HG02763 (cell line): Measurements from ENCODE around the gene MAN1C1.

Source experiments
- ATAC-seq: cut with Tn5 transposase; IDR thresholded peaks from one replicate; pipeline ENCODE4 v1.9.1; 2021; ENCODE audit warnings: mild to moderate bottlenecking, moderate library complexity; ENCODE audit not compliant: unreplicated experiment

MAN1C1 gene

DNA sequence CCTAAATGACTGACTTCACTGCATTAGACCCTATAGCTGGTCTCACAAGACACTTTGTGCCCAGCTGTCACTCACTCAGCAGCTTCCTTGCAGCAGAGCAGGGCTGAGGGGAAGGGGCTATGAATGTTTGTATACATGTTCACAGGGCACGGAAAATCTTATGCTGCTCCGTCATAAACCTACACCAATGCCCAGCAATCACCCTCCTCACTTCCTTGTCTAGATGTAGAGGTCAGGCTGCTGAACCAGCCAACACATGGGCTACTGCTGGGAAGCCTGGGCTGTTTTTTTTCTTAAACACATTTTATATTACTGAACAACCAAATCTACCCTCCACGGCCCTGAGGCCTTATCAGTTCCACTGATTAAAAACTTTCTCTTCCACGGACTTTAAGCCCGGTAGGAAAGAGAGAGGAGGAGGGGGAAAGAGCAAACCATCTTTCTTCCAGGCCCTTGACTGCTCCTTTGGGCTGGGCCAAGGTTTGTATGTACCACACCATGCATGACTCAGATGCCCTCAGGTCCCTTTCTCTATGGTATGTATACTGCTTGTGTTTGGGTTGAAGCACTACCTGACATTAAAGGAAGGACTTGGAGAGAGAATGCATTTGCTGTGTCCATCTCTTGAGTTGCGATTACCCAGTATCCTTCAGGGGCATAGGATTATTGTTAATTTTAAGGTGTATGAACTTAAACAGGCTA lies 215.9 kb downstream of the MAN1C1 start:
- no peak for ATAC-seq

DNA sequence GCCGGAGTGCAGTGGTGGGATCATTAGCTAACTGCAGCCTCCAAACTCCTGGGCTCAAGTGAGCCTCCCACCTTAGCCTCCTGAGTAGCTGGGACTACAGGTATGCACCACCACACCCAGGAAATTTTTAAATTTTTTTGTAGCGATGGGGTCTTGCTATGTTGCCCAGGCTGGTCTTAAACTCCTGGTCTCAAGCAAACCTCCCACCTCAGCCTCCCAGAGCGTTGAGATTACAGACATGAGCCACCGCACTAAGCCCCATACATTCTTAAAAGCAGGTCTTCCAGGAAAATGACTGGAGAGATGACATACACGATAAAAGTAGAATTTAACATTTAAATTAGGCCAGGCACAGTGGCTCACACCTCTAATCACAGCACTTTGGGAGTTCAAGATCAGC lies 216.6 kb downstream of the MAN1C1 start:
- no peak for ATAC-seq
